Measurements from ENCODE around the gene ATP9B.
"Not testable (repeated sequence)": the region's sequence is repeated elsewhere in the genome, so short reads cannot be mapped to it uniquely, and the experiment has no call there.

GRCh38 chr18:79285191-79285590 is 216.0 kb downstream of the ATP9B start:
- TF ChIP-seq JUND (IDR thresholded peaks at IDR 0.05); CTCF (IDR thresholded peaks at IDR 0.05; ENCODE audit: low read depth, low read length, missing input control); RXRA (IDR thresholded peaks at IDR 0.05); EGR1 (IDR thresholded peaks at IDR 0.05; ENCODE audit: low read depth in 2 of 2); TAF1 (conservative IDR thresholded peaks at IDR 0.05); ATF3 (IDR thresholded peaks at IDR 0.05): not testable (repeated sequence)

Measured in liver (tissue), 3 donors.